Spleen (tissue), 11 donors: Measurements from ENCODE around the gene RAET1L. TPM values are rescaled to one million over a fixed set of nuclear protein-coding genes. Genes with fewer than 3 reads are reported as not detected.
"Not testable (repeated sequence)": the region's sequence is repeated elsewhere in the genome, so short reads cannot be mapped to it uniquely, and the experiment has no call there.

Experiments used
- DNase-seq: peaks from one replicate; pipeline ENCODE4 v3.0.0-alpha.2; 2020
- H3K27ac ChIP-seq, 8 donors: fragments of 200-600 bp; sonication (generic) in 7 of 8; 1 replicate in 4 of 8; 2 replicates in 4 of 8; pipeline versions ENCODE4 v1.5.0 to v1.8.0; 2016 to 2021; ENCODE audit warnings: inconsistent platforms in 4 of 8, mild to moderate bottlenecking in 4 of 8, moderate library complexity in 1 of 8
- H3K27me3 ChIP-seq, 7 donors: fragments of 200-600 bp; sonication (generic) in 6 of 7; replicated peaks in 1 of 7; 1 replicate in 4 of 7; 2 replicates in 3 of 7; pipeline versions ENCODE4 v1.5.0 to v1.8.0; 2016 to 2021; ENCODE audit warnings: inconsistent platforms in 3 of 7, mild to moderate bottlenecking in 1 of 7
- H3K36me3 ChIP-seq, 6 donors: fragments of 200-600 bp; sonication (generic) in 5 of 6; 1 replicate in 4 of 6; 2 replicates in 2 of 6; pipeline versions ENCODE4 v1.5.0 to v1.8.0; 2016 to 2021; ENCODE audit warnings: inconsistent platforms in 2 of 6
- H3K4me1 ChIP-seq, 6 donors: fragments of 200-600 bp; sonication (generic) in 5 of 6; 1 replicate in 3 of 6; 2 replicates in 3 of 6; pipeline versions ENCODE4 v1.5.0 to v1.8.0; 2016 to 2021; ENCODE audit warnings: inconsistent platforms in 3 of 6
- H3K4me3 ChIP-seq, 8 donors: fragments of 200-600 bp; sonication (generic) in 7 of 8; 1 replicate in 4 of 8; 2 replicates in 4 of 8; pipeline versions ENCODE4 v1.5.0 to v1.8.0; 2016 to 2021; ENCODE audit warnings: inconsistent platforms in 4 of 8, mild to moderate bottlenecking in 4 of 8, moderate library complexity in 2 of 8
- H3K9me3 ChIP-seq, 8 donors: fragments of 200-600 bp; sonication (generic) in 7 of 8; 1 replicate in 4 of 8; 2 replicates in 4 of 8; pipeline versions ENCODE4 v1.5.0 to v1.8.0; 2016 to 2021; ENCODE audit warnings: inconsistent platforms in 4 of 8
- POLR2A ChIP-seq, 3 donors: fragments of 450-650 bp; IDR thresholded peaks; one replicate each; pipeline ENCODE4 v1.5.1; 2017; ENCODE audit warnings: antibody characterized with exemption in 3 of 3, mild to moderate bottlenecking in 1 of 3
- POLR2AphosphoS5 ChIP-seq, 3 donors: sonication (generic); formaldehyde crosslinking; IDR thresholded peaks; one replicate each; pipeline ENCODE4 v1.5.1; 2017; ENCODE audit warnings: antibody characterized with exemption in 3 of 3
- WGBS, 5 donors: extraction: QIAGEN DNeasy Blood & Tissue Kit in 3 of 5; methylation state at CpG; one replicate each; pipeline versions ENCODE4 v1.1.5 to v1.1.7; 2013 to 2018; 5-methylcytosine and 5-hydroxymethylcytosine counted together
- intact Hi-C: fragments of 100-400 bp; cut with DNase I; formaldehyde crosslinking; loops from one replicate; pipeline ENCODE4 v1.15.0; 2023; ENCODE audit warnings: low total_unique reads
- polyA plus RNA-seq, 3 donors: library from polyadenylated mRNA; stranded (reverse); fragments of 200-250 nt; gene quantifications; one replicate each; pipeline ENCODE4 v1.2.1, GENCODE V29; 2013
- total RNA-seq, 7 donors: library from RNA; depleted of rRNA in 3 of 7; stranded (reverse); fragments of >200 nt in 3 of 7; fragmentation: NEBNext Ultra II Directional in 4 of 7; extraction: Animal tissue kit (Norgen Biotek cat#: 25700) in 4 of 7; gene quantifications; one replicate each; pipeline versions ENCODE4 v1.1.0 to v1.2.1, GENCODE V29; 2016 to 2021
- TF ChIP-seq, protein P1 (sequence below), 11 experiments: fragments of 200-600 bp in 7 of 11; fragments of 450-650 bp in 4 of 11; sonication (generic) in 4 of 11; IDR thresholded peaks in 8 of 11; conservative IDR thresholded peaks in 3 of 11; 1 replicate in 7 of 11; 2 replicates in 4 of 11; pipeline versions ENCODE4 v1.4.0 to v1.8.0; 2016 to 2021; ENCODE audit warnings: antibody characterized with exemption in 11 of 11, inconsistent platforms in 4 of 11, mild to moderate bottlenecking in 1 of 11
- donor health status: healthy with polysubstance abuse.
- donor health status: DM: no; HTN: no; CAD: no; lungs with moderate emphysema.
- donor health status: DM: no; HTN: no; CAD: no.
- donor health status: Bipolar disorder and iron deficiency.
- donor health status: healthy.
- donor health status: DM: no; HTN: no; CAD: no.
- donor health status: DM: yes; HTN: yes; CAD: no.

The RAET1L gene
- total and polyA plus RNA-seq, 10 donors, result not detected

DNA sequence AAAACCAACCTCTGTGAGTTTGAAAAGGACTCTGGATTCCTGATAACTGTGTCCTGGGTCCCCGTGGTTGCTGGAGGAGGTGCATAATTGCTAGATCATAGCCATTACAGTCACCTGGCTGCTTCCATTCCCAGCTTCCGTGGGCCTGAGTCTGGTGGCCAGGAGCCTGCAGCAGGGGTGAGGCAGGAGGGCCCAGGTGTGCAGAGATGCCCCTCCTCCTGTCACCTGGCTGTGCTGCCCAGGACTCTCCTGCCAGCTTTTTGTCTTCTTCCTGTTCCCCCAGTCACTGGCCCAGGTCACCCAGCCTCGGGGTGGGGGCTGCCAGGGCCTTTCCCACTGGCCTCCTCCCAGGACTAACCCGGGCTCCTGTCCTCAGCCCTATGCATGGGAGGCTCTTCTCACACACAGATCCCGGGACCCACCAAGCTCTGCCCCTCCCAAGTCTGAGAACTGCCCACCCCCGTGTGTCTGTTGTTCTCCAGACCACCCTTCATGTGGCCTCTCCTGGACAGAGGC lies 30.0 kb downstream of the RAET1L start:
- TF ChIP-seq, protein P1, sequence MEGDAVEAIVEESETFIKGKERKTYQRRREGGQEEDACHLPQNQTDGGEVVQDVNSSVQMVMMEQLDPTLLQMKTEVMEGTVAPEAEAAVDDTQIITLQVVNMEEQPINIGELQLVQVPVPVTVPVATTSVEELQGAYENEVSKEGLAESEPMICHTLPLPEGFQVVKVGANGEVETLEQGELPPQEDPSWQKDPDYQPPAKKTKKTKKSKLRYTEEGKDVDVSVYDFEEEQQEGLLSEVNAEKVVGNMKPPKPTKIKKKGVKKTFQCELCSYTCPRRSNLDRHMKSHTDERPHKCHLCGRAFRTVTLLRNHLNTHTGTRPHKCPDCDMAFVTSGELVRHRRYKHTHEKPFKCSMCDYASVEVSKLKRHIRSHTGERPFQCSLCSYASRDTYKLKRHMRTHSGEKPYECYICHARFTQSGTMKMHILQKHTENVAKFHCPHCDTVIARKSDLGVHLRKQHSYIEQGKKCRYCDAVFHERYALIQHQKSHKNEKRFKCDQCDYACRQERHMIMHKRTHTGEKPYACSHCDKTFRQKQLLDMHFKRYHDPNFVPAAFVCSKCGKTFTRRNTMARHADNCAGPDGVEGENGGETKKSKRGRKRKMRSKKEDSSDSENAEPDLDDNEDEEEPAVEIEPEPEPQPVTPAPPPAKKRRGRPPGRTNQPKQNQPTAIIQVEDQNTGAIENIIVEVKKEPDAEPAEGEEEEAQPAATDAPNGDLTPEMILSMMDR (IDR thresholded peaks at IDR 0.05 in 8 of 11, conservative IDR thresholded peaks at IDR 0.05 in 3 of 11), result no peak
- no peak for TF ChIP-seq POLR2A (IDR thresholded peaks at IDR 0.05)
- TF ChIP-seq POLR2AphosphoS5 (IDR thresholded peaks at IDR 0.05), result no peak
- intact Hi-C loops, result no loop called here
- H3K27me3 ChIP-seq, result peaks cover 8 to 87% (median 57%) of the 10 kb centered on the region in 7 donors
- H3K27ac ChIP-seq, result no peak overlapping the region
- H3K9me3 ChIP-seq, result no peaks in the 10 kb centered on the region
- no peak overlapping the region for H3K4me3 ChIP-seq
- 76 to 88% (median 79%) methylated on average over 6 of the region's 6 CpGs for WGBS, 5 donors
- H3K4me1 ChIP-seq, result peaks cover 10 to 16% (median 14%) of the 10 kb centered on the region in 6 donors
- no peak for DNase-seq
- no peaks in the 10 kb centered on the region for H3K36me3 ChIP-seq

DNA sequence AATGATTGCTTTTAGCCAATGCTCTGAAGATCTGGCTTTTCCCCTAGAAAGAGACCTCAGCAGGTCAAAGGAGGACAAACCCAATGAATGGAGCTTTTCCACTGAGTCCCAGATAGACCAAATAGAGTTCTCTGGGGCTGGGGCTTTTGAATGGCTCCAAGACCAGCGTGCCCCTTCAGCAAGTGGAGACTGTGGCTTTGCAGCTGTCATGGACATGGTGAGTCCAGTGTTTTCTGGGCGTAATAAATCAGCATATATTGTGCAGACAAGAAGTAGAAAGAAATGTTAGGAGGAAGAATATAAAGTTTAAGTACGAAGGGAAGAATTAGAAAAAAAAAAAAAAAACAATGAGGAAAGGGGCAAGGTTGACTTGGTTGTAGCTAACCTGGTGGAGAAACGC lies 33.5 kb downstream of the RAET1L start:
- no peaks in the 10 kb centered on the region for H3K36me3 ChIP-seq
- peaks cover 15 to 27% (median 26%) of the 10 kb centered on the region in 6 donors for H3K4me1 ChIP-seq
- no peak for DNase-seq
- intact Hi-C loops, result no loop called here
- TF ChIP-seq, protein P1 (IDR thresholded peaks at IDR 0.05 in 8 of 11, conservative IDR thresholded peaks at IDR 0.05 in 3 of 11), result no peak
- TF ChIP-seq POLR2A (IDR thresholded peaks at IDR 0.05) (no peak), POLR2AphosphoS5 (IDR thresholded peaks at IDR 0.05) (no peak)
- 37 to 54% (median 47%) methylated on average over 4 of the region's 4 CpGs for WGBS, 5 donors
- H3K27ac ChIP-seq, result no peak overlapping the region
- H3K9me3 ChIP-seq, result peaks cover 0 to 25% (median 9%) of the 10 kb centered on the region in 8 donors
- no peak overlapping the region for H3K4me3 ChIP-seq
- H3K27me3 ChIP-seq, result peaks cover 19 to 100% (median 91%) of the 10 kb centered on the region in 7 donors

DNA sequence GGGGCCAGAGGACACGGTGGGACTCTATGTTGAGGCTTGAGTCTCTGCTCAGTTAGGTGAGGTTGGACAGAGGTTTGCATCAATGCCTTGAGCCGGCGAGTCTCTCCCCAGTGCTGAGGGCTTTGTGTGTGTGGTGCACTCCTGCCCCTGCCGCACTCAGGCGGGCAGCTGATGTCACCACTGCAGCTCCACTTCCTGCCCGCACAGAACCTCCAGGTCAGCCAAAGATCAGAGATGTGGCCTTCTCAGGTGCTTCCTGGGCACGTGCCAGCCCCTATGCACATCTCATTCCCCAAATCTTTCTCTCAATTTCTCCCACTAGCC lies 33.9 kb downstream of the RAET1L start:
- H3K27ac ChIP-seq, DNase-seq, intact Hi-C loops, H3K36me3 ChIP-seq: not testable (repeated sequence)
- H3K9me3 ChIP-seq, result peaks cover 0 to 25% (median 9%) of the 10 kb centered on the region in 8 donors
- WGBS, 5 donors, result 0 to 5% (median 2%) methylated on average over 7 of the region's 7 CpGs
- peak overlapping the region in 2 of 8 donors; percentile 36 to 68 for H3K4me3 ChIP-seq
- peaks cover 15 to 27% (median 26%) of the 10 kb centered on the region in 6 donors for H3K4me1 ChIP-seq
- peaks cover 19 to 100% (median 93%) of the 10 kb centered on the region in 7 donors for H3K27me3 ChIP-seq

DNA sequence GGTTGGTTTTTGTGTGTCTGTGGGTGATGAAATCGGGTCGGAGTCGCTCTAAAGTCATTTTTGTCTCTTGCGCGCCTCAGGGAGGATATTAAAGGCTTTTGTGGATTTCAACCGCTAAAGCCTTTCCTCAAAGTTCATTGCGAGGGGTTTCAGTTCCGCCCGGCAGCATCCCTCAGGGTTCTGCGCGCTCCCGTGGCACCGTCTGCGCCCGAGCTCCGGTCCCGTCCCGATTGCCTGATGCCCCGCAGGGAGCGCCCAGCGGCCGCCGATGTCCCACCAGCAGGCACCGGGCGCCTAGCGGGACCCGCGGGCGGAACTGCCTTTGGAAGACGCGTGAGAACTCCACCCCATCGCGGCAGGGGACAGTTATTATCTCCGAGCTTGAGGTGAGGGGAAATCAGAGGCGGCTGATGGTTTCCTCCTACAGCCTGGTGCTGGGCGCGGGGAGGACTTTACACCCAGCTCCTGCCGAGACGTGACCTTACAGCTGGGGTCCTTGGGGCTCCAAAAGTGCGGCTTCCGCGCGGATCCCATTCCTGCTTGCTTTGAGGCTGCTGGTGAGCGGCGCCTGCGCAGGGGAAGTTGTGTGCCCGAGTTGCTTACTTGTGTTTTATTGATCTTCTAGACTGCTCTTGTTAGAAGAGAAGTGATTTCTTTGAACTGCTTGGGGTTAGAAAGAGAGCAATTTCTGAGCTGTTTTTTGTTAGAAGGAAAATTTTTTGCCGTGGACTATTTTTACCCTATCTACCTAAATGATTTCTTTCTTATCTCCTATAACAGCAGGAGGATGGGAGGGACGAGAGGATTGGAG lies 34.5 kb downstream of the RAET1L start:
- DNase-seq, result no peak
- Histone ChIP-seq H3K36me3 (no peaks in the 10 kb centered on the region), H3K4me1 (peaks cover 15 to 27% (median 26%) of the 10 kb centered on the region in 6 donors), H3K9me3 (peaks cover 0 to 25% (median 9%) of the 10 kb centered on the region in 8 donors), H3K27me3 (peaks cover 19 to 100% (median 93%) of the 10 kb centered on the region in 7 donors), H3K4me3 (peak overlapping the region; percentile 21 to 68 (median 37)), H3K27ac (no peak overlapping the region)
- intact Hi-C loops, result no loop called here
- 1 to 2% (median 1%) methylated on average over 33 to 49 of the region's 49 CpGs for WGBS, 5 donors
- TF ChIP-seq, protein P1 (IDR thresholded peaks at IDR 0.05 in 8 of 11, conservative IDR thresholded peaks at IDR 0.05 in 3 of 11), result no peak
- TF ChIP-seq POLR2A (IDR thresholded peaks at IDR 0.05), result no peak
- TF ChIP-seq POLR2AphosphoS5 (IDR thresholded peaks at IDR 0.05), result peak in 1 of 3 donors; percentile 19
